H4 (cell line): ENCODE measurements around the gene PKP2. TPM values are rescaled to one million over a fixed set of nuclear protein-coding genes. Genes with fewer than 3 reads are reported as not detected.

Source experiments
- DNase-seq: peaks from one replicate; pipeline ENCODE4 v3.0.0-alpha.2; 2015; ENCODE audit warnings: low spot score
- total RNA-seq: library from RNA; depleted of rRNA; stranded (reverse); fragments of >200 nt; shearing (Covaris generic); gene quantifications from 2 replicates; pipeline ENCODE4 v1.2.3, GENCODE V29; 2014; rRNA removed

PKP2 gene
- 5.9 and 6.1 TPM in 2 replicates for total RNA-seq

DNA sequence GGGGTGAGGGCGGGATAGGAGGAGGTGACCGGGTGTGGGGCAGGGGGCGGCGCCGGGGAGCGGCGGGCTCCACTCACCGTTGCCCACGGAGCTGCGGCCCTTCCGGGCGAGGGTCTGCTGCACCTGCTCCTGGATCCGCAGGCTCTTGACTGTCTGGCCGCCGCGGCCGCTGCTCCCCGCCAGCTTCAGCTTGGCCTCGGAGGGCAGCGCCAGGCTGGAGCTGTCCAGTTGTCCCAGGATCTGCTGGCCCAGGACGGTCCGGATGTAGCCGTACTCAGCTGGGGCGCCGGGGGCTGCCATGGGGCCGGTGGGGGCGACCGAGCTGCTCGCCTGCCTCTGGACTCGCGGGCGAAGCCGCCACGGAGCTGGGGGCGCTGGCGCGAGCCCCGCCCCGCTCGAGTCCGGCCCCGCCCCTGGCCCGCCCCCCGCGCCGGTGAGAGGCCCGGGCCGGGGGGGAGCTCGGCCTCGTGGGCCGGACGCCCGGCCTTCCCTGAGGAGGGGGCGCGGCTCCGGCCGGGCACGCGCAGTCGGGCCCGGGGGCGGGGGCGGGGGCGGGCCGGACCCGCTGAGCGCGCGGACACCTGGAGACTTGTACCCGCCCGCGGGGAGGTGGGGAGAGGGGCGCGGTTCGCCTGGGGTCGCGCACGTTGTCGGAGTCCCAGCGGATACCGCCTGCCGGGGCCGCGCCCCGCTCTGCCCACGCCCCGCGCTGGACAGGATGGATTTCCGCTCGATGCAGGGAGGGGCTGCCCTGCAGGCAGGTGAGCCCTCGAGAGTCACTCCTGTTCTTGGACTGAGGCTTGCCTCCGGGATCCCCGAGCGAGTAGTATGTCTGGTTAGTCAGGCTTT is at the start of gene PKP2:
TSS of gene PKP2 (minus strand) at position 346 of the 849 bp plus-strand sequence. CDS start at position 300, 46 bp downstream.
- peak; percentile 38 for DNase-seq

DNA sequence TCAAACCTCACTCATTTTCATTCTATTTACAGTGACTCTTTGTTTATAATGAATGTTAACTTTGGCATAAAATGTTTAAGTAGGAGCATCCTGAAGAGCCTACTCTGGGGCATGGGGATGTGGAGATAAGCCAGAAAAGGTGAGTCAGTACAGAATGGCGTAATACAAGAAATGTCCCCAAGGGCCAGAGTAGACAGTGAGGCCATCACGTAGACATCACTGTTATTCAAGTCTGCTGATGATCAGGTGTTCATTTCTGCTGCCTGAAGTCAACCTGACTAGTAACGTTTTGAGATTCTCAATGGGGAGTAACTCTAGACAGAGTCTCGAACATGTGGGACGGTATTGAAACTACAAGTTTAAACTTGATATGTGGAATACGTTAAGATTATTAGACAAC is 47.6 kb upstream of the PKP2 start:
- DNase-seq: no peak

DNA sequence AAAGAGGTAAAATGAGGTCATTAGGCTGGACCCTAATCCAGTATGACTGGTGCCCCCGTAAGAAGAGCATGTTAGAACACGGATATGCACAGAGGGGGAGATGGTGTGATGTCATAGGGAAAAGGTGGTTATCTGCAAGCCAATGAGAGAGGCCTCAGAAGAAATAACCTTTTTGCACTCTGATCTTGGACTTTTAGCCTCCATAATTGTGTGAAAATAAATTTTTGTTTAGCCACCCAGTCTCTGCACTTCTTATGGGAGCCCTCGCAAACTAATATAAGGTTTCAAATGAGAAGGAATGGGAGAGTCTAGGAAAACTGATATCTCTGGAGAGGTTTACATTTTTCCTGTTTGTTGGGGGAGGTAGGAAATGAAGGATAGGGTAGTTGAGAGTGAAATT is 43.2 kb upstream of the PKP2 start:
- no peak for DNase-seq

DNA sequence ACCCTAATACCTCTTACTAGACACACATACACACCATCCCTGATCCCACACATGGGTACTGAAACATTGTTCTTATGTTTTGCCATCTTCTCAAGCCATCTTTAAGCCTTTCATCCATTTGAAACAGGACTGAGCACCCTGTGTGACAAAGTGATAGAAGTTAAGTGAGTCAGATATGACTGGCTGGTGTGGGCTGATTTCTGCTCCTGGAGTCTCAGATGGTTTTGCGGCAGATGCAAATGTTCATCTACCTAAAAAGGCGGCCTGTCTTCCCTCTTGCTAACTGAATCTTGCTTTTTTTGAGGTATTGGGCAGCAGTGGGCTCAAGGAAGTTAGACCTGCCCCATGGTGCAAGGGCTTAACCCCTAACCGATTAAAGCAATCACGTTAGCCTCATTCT is 30.4 kb upstream of the PKP2 start:
- no peak for DNase-seq

DNA sequence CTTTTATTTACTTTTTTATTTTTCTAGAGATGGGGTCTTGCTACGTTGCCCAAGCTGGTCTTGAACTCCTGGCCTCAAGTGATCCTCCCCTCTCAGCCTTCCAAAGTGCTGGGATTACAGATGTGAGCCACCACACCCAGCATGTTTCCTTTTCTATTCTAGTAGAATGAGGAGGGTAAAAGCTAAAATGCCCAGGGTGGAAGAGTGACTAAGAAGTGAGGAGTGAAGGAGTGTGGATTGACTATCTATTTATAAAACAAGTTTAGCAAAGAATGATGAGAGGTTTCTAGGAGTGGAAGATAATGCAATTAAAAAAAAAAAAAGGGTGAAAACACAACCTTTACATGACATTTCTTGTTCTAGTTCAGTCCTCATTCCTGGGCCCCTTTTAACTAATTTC is 29.8 kb upstream of the PKP2 start:
- no peak for DNase-seq

DNA sequence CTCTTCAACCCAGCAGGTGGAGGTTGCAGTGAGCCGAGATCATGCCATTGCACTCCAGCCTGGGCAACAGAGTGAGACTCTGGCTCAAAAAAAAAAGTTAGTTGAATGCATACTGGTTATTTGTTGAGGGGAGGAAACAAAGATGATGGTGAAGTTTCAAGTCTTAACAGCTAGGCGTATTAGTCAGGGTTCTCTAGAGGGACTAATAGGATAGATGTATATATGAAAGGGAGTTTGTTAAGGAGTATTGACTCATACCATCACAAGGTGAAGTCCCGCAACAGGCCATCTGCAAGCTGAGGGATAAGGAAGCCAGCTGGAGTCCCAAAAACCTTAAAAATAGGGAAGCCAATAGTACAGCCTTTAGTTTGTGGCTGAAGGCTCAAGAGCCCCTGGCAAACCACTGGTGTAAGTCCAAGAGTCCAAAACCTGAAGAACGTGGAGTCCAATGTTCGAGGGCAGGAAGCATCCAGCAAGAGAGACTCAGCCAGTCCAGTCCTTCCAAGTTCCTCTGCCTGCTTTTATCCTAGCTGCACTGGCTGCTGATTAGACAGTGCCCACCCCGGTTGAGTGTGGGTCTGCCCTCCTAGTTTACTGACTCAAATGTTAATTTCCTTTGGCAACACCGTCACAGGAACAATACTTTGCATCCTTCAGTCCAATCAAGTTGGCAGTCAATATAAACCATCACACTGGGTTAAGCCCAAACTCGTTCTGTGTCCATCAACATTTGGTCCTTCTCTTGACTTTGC is 26.1 kb upstream of the PKP2 start:
- no peak for DNase-seq

DNA sequence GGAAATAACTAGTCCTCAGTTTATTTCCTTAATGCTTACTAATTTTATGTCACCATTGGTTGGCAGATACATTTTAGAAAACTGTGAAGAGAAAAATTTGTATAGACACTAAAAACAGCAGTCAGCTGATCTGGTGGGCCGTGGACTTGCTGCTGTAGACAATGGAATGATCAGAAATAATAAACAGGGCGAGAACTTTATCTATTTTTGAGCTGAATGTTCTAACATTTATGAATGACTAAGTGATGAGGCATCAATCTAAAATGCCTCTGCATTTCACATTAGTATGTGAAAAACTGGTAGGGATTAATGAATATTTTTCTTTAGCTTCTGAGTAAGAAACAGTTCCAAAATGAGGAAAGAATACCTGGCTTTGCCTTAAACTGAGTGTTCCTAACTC is 24.8 kb upstream of the PKP2 start:
- DNase-seq: no peak

DNA sequence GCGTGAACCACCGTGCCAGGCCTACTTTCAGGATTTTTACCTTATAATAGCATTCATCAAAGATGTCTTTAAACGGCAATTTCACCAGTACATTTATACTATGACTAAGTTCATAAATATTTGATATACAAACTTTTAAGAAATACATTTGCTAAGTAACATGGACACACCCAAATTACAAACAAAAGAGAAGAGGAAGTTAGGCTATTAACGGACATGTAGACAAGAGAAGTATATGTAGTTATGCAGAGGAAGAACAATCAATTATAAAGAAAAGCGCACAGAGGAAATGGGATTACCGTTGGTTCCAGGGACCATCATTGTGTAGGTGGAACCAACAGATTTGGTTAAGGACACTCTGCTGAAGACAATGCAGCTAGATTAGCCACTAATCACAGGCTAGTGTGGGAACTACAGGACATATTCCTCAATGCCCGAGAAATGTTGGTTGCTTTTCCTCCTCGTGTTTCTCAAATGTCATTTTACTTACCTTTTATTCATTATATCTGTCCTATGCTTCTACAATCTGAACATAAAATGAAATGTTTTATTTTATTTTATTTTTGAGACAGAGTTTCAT is 24.0 kb upstream of the PKP2 start:
- DNase-seq: no peak

DNA sequence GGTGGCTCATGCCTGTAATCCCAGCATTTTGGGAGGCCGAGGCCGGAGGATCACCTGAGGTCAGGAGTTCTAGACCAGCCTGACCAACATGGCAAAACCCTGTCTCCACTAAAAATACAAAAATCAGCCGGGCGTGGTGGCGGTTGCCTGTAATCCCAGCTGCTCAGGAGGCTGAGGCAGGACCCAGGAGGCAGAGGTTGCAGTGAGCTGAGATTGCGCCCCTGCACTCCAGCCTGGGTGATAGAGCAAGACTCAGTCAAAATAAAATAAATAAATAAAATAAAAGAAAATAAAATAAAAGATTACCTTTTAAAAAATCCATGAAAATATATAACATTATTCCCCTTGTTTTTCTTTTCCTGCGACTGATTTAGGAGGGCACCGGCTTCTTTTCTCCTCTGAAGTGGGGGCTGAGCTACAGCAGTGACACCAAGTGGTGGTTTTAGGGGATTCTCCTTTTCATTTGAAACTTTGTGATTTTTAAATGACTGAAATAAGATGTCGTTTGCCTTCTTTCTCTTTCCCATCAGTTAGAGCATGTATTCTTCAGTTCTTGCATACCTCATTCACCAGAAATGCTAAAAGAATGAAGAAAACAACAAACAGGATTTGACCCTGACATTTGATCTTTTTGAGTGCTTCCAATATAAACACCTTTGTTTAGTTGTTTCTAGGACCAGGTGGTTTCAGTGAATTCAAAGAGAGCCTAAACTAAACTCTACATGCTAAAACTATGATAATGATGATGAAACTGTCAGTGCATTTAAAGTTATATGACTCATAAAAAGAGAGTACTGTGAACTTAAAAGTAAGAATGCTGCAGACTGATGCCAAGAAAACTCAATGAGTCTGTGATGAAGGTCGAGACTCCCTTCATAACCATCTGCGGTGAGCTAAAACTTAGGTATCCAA is 22.6 kb upstream of the PKP2 start:
- DNase-seq: peak; percentile 84

DNA sequence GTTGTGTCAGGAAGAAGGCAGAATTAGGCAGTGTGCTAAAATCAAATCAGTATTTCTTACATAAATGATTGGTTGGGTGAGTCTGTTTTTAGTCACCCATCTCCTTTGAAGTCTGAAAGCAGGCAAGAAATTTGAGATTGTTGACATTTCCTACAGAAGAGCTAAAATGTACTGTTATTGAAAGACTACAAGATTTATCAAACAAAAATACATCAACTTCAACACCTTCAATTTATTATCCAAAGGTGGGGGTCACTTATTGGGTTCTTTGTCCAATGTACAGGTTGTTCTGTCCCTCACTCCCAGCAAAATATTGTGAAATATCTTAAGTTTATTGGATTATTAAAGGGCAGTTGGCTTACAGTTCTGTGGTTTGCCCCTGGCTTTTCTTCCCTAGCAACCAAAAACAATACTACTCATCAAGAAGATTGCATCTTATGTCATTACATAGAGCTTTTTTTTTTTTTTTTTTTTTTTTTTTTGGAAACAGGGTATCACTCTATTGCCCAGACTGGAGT is 20.6 kb upstream of the PKP2 start:
- peak; percentile 14 for DNase-seq

DNA sequence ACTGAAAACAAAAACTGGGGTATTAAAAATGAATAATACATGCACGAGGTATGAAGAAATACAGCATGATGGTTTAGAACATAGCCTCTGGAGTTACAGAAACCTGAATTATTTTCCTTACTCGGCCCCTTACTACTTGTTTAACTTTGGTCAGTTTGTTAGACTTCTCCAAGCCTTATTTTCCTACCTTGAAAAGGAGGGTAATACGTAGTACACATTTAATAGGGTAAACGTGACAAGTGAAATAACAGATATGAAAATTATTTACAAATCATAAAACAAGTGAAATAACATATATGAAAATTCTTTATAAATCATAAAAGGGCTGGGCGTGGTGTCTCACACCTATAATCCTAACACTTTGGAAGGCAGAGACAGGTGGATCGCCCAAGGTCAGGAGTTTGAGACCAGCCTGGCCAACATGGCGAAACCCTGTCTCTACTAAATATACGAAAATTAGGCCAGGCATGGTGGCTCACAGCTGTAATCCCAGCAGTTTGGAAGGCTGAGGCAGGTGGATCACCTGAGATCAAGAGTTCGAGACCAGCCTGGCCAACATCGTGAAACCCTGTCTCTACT is 11.4 kb upstream of the PKP2 start:
- no peak for DNase-seq

DNA sequence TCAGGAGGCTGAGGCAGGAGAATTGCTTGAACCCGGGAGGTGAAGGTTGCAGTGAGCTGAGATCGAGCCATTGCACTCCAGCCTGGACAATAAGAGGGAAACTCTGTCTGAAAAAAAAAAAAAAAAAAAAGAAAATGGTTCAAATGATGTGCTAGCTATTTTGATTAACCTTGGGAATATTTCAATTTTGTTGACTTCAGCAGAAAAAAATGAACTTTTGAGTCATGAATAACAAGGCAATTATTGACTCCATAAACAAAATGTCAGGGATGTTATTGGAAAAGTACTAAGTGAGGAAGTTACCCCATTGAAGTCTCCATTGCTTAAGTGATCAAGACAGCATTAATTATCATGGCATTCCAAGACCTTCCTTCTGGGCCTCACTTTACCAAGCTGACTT is 10.6 kb upstream of the PKP2 start:
- DNase-seq: no peak

DNA sequence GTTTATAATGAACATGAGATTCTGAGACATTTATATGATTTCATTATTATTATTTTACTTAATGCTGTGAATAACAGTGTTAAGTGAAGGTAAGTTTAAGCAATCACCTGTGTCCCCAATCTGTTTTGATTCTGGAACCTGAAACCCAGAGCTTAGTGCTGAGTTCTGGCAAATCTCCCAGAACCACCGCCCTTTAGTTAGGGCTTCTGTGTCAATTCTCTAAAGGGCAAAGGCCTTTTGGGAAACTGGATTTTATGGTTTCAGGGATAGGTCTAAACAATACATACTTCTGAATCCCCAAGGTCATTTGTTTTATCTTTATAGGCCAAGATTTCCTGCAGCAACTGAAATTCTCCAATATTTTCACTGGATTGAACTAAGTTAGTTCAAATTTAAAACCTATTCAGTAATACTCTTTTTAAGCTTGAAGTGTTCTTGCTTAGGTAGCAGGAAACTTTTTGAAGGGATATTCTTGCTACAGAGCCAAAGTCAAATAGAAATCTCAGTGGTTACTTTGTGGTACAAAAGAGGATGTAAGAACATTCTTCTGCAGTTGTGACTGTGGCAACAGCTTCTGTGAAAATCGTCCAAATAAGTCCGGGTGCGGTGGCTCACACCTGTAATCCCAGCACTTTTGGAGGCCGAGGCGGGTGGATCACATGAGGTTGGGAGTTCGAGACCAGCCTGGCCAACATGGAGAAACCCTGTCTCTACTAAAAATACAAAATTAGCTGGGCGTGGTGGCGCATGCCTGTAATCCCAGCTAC is 10.0 kb upstream of the PKP2 start:
- no peak for DNase-seq

DNA sequence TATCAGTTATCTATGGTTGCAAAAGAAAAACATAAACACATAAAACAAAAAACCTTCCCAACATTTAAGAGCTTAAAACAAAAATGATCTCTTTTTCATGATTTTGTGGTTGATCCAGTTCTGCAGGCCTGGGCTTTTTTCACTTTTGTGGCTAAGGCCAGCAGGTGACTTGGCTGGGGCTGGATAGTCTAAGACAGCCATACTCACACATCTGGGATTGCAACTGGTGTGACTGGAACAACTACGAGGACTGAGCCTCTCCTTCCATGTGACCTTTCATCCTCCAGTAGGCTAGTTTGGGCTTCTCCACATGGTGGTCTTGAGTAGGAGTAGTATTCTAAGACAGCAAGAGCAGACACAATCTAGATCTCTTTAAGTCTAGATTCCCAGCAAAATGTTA is 7.2 kb upstream of the PKP2 start:
- DNase-seq: no peak

DNA sequence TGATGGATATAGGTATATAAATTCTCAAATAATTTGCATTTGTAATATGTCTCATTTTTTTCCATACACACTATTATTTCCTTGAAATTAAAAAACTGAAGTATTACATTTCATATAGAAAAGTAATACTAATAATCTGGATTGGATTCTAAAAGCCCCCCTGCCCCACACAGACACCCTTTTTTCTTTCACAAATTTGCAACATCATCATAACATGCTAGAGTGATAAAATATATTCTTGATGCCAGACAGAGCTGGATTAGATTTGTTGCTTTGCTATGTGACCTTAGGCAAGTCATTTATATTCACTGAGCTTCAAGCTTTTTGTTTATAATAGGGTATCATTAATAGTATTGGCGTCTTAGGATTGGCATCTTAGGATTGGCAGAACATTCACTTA is 6.7 kb upstream of the PKP2 start:
- no peak for DNase-seq

DNA sequence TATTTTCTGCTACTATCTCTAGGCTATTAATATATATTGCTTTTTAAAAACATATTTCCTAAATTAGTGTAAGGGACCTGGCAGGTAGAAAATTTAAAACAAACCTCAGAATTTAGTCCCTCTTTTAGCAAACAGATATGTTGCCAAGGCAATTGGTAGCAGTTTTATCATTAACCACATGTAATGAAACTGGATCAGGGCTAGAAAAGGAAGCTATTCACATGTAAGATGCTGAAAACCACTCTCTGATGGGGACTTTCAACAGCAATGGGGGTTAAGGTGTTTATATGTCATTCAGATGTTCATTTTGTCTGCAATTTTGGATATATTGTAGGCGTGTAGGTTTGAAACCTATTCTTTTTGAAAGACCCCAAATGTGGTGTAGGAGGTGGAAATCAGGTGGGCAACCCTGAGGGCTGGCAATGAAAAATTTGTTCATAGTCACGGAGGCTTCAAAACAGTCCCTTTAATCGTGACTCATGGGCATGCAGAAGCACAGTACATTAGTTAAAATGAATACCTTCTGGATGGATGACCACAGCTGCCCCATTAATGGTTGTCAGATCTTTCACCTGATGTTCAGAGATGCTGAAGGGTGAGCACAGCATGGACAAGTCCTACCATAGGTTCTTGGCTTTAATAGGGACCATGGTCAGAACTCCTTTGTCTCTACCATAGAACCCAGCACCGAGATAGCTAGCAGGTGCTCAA is 5.9 kb upstream of the PKP2 start:
- DNase-seq: no peak

DNA sequence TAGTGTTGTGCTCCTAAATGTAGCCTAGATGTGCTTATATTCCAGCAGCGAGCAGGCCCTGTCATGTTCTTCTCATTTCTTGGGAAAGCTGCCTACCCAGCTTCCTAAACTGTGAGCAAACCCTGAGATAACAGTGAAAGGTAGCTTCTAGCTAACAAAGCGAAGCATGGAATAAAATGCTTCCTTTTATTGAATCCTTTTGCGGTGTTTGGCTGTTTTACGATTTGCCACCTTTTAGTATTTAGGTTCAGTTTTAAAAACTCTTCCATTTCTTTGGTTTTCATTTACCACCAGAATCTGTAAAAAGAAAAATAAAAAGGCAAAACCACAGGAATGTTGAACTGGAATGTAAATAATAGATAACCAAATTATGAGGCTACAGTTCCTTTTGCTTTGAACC is 5.0 kb upstream of the PKP2 start:
- peak; percentile 25 for DNase-seq

DNA sequence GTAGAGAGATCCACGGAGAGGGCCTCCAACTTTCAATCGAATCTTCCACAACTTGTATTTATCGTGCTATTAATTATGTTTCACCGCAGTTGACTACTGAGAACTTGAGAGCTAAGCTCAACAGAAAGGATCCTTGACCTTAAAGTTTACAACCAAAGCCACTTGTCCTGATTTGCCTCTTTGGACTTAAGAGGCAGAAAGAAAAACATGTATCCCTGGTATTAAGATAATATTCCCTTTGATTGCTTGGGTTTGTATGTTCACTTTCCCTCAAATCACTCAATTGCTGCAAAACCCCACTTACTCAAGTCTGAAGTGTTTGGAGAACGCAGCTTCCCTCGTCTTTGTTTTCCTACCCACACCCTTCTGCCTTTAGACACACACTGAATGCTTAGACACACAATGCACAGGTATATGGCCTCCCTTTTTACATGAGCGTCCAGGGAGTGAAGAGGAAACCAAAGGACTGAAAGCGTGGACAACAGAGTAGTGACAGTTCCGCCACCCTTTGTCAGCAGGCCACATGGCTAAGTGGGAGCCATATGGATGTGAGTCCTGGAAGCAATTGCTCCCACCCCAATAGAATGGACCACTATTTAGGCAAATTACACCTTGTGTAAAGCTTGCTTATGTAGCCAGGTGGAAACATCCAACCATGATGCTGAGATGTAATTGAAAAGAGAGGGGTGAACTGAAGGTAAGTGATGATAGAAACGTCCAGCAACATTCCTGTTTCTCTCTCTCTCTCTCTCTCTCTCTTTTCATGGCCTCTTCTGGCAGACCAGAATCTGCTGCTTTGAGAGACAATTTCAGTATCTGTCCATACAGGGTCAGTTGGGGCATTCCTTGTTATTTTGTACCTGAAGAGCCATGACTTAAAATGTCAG is 1.4 kb upstream of the PKP2 start:
- DNase-seq: no peak

DNA sequence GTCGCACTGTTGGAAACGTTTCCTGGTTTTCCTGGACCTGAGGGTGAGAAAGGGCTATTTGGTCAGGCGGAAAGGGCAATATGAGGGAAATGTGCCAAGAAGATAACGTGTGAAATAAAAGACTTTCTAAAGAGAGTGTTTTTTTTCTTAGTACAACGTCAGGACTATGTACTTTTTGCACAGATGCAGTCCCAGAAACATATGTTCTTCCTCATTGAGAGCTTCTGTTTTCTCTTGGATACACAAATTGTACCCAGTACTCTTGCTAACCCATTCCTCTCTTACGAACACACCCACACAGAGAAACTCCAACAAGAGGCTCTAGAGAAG is 669 bp upstream of the PKP2 start:
- DNase-seq: no peak
